Stimulated activated CD4-positive, alpha-beta T cell treated with anti-CD3 and anti-CD28 coated beads, TNF-alpha, amount 100 ng/mL, for 1 hour (primary cell): ENCODE results near the gene LDHAL6B.

Experiments used
- DNase-seq, 3 donors: peaks; one replicate each; pipeline ENCODE4 v3.0.0-alpha.2; 2020; ENCODE audit warnings: low read depth in 3 of 3, low spot score in 1 of 3

LDHAL6B gene

DNA sequence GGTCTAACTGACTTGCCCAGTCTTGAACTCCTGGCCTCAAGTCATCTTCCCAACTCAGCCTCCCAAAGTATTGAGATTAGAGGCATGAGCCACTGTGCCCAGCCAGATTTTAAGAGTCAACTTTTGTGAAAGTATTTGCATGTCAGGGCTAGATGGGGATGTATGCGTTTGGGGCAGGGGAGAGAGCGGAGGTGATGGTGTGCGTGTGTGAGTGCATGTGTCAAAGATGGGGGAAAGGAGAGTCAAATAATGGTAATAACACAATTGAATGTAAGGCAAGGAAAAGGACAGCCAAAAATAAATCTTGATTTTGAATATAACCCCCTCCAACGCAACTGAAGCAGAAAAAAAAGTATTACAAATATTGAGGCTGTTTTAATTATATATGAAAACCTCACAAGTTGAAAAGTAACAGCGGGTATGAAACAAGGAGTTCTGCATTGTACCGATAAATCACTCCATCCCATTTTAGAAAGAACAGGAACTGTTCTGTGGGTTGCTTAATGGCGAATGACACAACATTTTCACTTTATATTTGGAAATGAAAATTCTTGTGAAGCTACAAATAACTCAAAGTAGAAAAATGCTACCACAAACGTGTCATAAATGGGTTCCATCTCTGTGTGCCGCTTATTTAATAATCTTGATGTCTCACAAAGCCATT lies 29.9 kb upstream of the LDHAL6B start:
- DNase-seq: no peak

DNA sequence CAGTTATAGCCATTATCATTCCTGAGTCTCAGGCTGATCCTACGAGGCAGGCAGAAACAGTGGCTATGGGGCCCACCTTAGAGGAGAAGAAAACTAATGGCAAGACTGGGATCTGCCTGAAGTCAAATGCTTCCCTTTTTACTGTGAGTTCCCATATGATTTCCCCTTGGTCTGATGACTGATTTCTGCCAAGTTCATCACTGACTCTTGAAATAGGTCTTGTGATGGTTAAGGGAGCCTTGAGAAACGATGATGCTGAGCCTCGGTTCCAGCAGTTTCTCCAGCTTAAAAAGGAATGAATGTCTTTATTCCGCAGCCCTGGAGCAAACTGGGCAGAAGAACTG lies 29.4 kb upstream of the LDHAL6B start:
- no peak for DNase-seq

DNA sequence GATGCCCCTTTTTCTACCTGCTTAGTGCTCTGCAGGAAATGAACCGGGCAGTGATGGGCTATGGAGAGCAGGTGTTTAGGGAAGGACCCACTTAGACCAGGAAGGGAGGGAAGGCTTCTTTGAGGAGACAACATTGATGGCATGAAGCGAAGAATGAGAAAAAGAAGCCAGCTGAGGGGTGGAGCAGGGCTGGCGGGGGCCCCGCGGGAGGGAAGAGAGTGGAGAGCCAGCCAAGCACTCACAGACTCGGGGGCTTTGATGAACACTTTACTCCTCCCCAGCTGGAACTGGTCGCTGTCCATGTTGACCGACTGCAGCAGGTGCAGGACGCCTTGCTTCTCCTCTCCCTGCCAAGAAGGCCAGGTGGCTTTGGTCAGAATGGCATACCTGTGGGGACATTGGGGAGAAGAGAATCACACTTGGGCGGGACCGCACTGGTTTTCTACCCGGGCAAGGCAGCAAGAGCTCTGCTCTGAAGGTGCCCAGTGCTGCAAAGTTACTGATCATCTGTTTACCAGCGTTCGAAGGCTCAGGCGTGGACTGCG lies 28.4 kb upstream of the LDHAL6B start:
- no peak for DNase-seq

DNA sequence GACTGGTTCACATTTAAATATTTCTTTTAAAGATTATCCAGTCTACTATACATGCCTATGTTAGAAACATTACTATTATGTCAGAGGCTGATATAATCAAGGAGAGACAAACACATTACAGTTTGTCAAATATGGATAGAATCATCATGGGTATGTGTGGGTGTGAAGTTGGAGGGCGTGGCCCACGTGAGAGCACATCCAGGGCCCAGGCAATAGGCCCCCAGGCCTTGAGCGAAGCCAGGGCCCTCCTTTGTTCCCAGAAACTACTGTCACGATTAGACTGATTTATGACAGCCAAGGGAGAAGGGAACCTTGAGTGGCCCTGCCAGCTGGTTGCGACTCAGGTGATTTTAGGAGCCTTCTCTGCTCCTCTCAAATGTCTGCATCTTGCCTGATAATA lies 26.9 kb upstream of the LDHAL6B start:
- no peak for DNase-seq

DNA sequence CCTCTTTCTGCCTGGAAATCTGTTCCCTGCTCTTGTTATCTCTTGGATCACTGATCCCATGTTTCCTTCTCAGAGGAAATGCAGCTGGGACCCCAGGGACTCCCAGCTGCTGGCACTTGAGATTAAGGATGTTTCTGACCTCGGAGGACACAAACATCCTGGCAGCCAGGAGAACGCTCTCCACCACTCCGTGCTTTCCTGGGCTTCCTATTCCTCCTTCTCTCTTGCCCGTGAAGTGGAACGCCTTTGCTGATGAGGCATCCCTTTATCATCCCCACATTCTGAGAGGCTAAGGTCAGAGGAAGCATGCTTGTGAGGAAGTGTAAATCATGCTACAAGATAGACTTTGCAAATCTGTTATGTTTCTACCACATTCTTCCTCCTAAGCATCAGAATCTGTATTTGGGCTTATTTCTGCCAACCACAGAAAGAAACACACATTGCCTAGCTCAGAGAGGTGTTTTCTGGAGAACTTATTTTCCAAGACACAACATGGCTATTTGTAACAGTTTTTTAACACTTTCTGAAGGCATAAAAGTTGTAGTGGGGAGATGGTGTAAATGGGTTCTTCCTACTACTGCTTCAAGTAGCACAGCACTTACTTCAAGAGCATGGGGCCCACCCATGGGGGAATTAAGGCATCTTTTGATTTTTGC lies 25.6 kb upstream of the LDHAL6B start:
- DNase-seq: no peak

DNA sequence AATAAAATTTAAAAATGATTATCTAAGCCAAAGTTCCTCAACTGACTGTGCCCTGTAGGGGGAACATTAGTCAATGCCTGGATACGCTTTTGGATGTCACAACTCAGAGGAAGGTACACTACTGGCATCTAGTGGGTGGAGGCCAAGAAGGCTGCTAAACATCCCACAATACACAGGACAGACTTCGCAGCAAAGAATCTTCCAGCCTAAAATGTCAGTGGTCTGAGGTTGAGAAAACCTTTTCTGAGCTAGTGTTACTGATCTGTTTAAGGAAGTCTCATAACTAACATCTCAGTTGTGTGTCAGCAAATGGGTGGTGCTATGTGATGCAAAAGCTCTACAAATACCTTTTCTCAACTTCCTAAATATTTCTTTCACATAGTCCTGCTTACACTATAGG lies 20.9 kb upstream of the LDHAL6B start:
- DNase-seq: no peak

DNA sequence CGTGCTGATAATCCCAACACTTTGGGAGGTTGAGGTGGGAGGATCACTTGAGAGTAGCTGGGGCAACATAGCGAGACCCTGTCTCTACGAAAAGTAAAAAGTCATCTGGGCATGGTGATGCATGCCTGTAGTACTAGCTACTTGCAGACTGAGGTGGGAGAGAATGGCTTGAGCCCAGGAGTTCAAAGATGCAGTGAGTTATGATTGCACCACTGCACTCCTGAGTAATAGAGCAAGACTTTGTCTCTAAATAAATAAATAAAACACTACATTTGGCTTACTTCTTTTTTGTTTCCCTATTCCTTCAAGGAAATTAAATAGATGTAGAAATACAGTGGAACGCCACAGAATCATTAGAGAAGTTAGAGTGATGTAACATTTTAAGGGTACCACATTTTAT lies 20.1 kb upstream of the LDHAL6B start:
- DNase-seq: no peak

DNA sequence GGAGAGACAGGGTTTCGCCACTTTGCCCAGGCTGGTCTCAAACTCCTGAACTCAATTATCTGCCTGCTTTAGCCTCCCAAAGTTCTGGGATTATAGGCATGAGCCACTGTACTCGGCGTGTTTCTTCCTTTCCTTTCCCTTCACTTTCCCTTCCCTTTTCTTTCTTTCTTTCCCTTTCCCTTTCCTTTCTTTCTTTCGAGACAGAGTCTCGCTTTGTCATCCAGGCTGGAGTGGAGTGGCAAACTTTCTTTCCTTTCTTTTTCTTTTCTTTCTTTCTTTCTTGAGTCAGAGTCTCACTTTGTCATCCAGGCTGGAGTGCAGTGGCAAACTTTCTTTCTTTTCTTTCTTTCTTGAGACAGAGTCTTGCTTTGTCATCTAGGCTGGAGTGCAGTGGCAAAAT lies 17.4 kb upstream of the LDHAL6B start:
- no peak for DNase-seq

DNA sequence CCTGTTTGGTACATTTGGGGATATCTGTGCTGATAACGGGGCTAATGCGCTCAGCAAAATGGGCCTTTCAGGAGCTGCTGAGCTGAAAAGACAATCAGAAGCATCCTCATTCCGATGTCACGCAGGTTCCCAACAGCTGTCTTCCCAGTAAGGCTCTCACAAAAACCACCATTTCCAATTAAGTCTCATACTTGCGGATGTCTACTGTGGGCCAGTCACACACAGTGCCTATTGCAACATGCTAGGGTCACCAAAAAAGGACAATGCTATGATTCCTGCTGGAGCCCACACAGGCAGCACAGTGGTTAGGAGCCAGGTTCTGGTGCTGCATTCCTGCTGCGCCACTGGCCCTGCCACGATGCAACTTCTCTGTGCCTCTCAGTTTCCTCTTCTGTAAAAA lies 16.4 kb upstream of the LDHAL6B start:
- no peak for DNase-seq

DNA sequence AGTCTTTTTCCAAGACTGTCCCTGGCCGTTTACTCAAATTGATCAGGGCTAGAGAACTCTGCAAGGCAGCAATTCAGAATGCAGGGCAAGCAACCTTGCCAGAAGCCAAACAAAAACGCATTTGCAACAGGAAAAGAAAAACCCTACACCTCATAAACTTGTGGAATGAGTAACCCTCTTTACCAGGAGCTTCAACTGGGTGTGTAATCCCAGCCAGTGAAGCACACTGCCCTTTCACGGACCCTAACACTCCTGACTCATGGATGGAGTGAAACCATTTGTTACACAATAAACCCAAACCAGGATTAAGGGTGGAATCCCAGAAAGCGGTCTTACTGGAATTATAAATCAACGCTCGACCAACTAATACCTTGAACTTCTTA lies 14.8 kb upstream of the LDHAL6B start:
- no peak for DNase-seq

DNA sequence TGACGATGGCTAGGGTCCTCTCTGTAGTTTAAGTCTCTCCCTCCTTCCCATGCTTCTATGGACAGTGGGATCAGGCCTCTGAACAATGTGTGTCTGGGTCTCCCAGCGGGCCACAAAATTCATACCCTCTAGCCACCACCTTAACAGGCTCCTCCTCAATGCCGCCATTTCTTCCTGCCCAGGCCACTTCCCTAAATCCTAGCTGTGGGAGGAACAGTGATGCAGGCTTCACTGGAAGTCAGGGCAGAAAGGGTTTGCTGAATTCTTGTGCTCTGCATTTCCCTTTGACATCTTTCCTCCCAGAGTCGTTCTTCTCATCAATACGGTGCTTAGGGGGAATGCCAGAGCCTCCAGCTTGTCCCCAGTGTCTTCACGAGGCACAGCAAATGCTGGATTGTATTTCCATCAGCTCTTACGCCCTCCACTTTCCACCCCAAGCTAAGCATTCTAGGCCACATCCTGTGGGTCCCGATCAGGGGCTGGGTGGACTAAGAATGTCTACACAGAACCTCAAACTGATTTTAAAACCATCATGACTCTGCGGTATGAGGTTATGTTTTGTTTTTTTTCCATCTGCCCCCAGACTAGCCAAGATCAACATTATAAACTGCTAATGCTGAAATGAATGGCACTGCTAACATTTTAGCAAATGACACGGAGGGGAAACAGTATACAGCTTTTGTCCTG lies 11.9 kb upstream of the LDHAL6B start:
- DNase-seq: no peak

DNA sequence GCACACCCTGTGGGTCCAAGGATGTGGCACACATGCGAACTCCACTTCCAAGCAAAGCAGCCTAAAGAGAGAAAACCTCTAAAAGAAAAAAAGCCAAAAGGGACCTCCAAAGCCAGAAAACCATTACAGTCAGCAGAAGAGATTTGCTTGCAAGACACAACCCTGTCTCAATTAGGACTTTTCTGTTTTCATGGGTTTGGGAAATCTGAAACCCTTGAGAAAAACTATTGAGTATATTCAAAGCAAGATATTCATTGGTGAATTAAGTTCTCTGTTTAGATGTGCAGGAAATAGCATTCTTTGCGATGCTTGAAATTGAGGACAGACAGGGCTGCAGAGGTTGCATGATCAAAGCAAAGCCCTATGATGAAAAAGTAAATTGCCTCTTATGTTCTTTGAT lies 10.2 kb upstream of the LDHAL6B start:
- no peak for DNase-seq

DNA sequence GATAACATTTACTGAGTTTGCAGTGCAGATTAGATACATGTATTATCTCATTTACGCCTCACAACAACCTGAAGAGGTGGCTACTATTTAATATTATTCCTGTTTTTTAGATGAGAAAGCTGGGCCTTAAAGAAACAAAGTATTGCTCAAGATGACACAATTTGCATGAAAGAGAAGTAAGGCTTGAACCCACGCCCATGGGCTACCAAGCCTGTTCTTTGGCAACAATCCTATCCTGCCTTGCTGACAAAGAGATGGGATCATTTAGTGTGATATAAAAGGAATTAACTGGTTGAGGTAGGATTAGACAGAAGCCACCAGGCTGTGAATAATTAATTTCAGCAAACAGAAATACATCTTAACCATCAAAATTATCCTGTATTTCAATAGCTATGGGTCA lies 9.2 kb upstream of the LDHAL6B start:
- no peak for DNase-seq

DNA sequence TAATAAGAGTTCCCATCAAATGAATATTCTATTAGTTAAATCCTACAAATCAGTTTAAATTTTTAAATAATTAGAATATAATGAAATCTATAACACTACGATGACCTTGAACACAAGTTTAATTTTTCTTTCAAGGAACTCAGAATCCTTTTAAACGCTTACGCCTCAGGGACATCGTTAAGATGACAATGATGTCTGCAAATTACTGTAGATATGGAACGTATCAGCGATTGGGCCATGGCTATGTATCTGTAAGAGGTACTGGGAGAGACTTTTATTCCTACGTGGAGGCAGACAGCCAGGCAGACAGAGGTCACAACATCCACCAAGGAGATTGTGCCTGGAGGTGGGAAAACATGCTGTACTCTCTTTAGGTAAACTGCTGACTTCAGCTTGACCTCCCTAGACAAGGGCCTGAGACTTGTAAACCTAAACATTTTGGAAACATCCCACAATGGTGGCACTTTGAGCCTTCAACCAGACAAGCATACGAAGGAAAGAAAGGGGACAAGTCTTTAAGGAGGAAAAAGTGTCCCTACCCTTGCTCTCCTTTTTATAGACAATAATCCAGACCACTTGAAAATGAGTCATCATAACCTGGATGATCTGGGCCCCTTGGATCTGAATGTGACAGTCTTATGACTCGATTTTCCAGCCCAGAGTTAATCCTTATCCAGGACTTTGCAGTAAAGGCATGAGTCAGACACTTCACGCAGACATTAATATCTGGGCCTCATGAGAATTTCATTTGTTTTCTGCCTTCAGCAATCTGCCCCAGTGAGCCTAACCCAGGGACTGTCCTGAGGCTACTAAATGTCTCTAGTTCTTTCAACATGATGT lies 6.8 kb upstream of the LDHAL6B start:
- no peak for DNase-seq

DNA sequence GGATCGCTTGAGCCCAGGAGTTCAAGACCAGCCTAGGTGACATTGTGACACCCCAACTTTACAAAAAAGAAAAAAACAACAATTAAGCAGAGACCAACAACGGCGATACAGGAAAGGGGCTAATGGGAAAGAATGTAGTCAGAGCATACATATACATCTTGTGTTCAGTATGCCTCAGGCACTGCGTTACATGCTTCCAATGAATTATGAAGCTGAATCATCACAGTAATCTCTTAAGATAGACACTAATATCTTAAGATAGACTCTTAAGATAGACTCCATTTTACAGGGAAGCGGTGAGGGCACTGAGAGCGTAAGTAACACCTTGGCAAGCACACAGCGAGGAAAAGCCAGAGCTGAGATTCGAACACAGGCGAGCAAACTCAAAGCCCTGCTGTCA lies 6.1 kb upstream of the LDHAL6B start:
- no peak for DNase-seq

DNA sequence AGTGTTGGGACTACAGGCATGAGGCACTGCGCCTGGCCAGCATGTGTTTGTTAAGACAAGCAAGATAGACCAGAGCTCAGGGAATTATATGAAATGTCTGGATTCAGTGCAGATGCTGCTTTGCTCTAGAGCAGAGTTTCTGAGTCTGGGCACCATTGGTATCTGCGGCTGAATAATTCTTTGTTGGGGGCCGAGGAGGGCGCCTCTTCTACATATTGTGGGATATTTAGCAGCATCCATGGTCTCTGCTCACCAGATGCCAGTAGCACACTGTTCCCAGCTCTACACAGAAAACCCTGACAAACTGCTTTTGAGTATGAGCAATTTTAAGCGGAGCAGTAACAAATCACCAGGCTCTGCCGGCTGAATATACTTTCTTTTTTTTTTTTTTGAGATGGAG lies 3.6 kb upstream of the LDHAL6B start:
- DNase-seq: no peak

DNA sequence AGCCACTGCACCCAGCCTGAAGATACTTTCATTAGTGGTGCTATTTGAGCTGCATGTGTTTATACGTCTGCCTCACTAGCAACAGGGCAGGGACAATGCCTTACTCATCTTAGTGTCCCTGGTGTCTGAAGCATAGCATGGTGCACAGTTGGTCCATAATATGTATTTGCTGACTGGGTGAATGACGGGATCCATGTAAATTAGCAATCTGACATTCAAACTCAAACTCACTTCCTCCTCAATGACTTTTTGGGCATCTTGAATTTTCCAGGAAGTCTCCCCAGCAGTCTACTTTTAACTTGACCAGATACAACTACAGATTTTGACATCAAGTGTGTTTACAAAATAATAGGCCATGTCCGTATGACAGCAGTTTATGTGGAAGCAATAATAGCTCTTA lies 3.0 kb upstream of the LDHAL6B start:
- no peak for DNase-seq

DNA sequence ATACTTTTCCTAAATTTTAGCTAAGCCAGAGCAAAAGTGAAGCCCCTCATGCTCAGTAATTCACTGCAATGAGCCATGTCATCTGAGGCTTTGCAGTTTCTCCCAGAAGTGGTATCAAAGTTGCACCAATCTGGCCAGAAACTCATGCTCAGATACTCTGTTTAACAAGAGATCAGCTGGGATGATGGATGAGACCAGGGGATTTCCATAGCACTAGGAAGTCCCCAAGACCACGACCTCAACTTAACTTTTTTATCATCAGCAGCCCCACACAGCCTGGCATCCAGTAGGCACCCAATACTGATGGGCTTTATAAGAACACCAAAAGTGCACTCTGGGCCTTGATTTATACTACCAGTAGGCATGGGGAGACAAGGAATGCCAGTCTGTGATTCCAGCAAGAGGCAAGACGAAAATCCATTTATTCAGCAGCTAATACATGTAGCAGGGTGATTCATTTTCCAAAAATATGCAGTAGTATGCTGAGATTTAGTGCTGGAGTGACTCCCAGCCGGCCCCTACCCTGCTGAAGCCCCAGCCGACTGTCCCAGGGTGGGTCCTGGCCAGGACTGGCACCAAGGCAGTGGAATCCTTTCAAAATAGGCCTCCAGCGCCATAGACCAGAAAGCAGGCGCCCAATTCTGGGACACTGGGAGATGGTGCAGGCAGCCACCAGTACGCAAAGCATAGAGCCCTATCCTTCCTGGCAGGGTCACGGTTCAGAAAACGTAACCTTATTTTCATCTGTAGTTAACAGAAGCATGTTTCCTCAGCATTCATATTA lies 612 bp upstream of the LDHAL6B start:
- no peak for DNase-seq

DNA sequence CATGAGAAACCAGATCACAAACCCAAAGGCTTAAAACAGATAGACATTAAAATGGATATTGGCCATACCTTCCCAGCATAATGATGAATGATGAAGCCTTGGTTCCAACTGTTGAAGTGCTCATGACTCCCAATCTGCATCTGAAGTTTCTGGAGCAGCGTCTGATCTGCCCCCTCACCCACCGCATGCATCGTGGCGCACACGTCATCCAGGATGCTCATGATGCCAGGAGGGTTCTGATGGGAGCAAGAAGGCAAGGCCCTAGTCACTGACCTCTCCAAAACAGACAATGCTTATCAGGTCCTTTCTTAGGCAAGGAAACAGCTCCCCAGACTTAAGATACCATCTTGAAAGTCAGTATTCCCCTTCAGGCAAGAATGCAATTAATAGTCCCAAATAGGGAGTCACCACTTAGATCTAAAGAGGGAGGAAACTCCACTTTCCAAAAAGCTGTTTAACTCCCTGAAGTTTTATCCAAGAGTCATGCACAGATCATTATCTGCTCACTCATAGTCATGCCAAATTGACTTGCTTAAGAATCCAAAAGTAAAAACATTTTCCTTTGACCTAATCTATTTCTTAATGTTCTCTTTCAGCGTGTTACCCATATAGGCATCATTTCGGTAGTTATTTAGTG lies 2.1 kb downstream of the LDHAL6B start:
- DNase-seq: no peak

DNA sequence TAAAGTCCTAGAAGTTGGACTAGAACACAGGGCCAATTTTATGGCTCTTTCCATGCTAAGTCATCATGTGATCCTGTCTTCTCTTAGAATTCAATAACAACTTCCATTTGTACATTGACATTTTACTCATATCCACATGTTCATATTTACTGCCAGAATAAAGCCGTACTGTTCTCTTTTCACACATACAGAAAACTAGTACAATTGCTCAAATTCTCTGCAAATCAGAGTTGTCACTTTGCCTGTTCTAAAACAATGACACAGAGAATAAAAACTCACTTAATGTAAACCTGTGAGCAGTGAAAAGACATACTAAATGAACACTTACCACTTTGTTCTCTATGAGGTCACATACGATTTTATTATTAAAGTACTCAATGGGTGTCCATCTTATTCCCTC lies 3.5 kb downstream of the LDHAL6B start:
- DNase-seq: no peak
